Left ventricle myocardium inferior (tissue), 1 donor: ENCODE results near the gene PLEKHN1. TPM values are rescaled to one million over a fixed set of nuclear protein-coding genes. Genes with fewer than 3 reads are reported as not detected.

Source experiments
- DNase-seq: peaks from one replicate; pipeline ENCODE4 v3.0.0-alpha.2; 2020
- H3K27ac ChIP-seq: fragments of 200-600 bp; replicated peaks from 2 replicates; pipeline ENCODE4 v1.8.0; 2021
- H3K27me3 ChIP-seq: fragments of 200-600 bp; 2 replicates; pipeline ENCODE4 v1.8.0; 2021; ENCODE audit warnings: low read depth
- H3K36me3 ChIP-seq: fragments of 200-600 bp; 2 replicates; pipeline ENCODE4 v1.8.0; 2021
- H3K4me1 ChIP-seq: fragments of 200-600 bp; 2 replicates; pipeline ENCODE4 v1.8.0; 2021
- H3K4me3 ChIP-seq: fragments of 200-600 bp; 2 replicates; pipeline ENCODE4 v1.8.0; 2021; ENCODE audit warnings: mild to moderate bottlenecking, moderate library complexity
- H3K9me3 ChIP-seq: fragments of 200-600 bp; replicated peaks from 2 replicates; pipeline ENCODE4 v1.8.0; 2021
- intact Hi-C: fragments of 100-400 bp; cut with micrococcal nuclease; formaldehyde crosslinking; loops from one replicate; pipeline ENCODE4 v1.11.0; 2022
- total RNA-seq: library from RNA; stranded (reverse); fragmentation: NEBNext Ultra II Directional; extraction: Animal tissue kit (Norgen Biotek cat#: 25700); gene quantifications from one replicate; pipeline ENCODE4 v1.2.1, GENCODE V29; 2021
- TF ChIP-seq, protein P1 (sequence below): fragments of 200-600 bp; IDR thresholded peaks from 2 replicates; pipeline ENCODE4 v1.8.0; 2021; ENCODE audit warnings: antibody characterized with exemption, mild to moderate bottlenecking, borderline replicate concordance
- donor health status: DM: no; HTN: yes; CAD: no; lungs with severe emphysema.

Gene PLEKHN1
- total RNA-seq, 1 donor from 2014 or later = not detected

DNA sequence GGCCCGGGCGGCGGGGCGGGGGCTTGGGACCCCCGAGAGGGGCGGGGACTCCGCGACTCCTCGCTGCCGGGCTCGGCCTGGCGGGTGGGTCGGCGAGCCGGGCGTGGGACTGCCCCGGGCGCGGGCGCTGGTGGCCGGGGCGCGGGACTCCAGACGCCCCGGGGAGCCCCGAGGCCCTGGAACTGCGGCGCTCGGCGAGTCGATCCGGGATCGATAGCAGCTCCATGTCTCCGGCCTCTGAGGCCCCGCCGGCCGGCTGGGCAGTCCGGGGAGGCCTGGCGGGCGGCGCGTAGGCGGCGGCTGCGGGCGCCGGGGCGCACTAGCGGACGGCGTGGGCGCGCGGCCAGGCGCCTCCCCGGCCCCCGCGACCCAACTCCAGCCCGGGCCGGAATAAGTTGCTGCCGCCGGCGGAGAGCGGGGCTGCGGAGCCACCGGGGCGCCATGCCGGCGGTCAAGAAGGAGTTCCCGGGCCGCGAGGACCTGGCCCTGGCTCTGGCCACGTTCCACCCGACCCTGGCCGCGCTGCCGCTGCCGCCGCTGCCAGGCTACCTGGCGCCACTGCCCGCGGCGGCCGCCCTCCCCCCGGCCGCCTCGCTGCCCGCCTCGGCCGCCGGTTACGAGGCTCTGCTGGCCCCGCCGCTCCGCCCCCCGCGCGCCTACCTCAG, 42.2 kb upstream of the PLEKHN1 start:
- Histone ChIP-seq H3K36me3 (no peaks in the 10 kb centered on the region), H3K4me1 (peaks cover 49% of the 10 kb centered on the region), H3K27ac (no peak overlapping the region), H3K27me3 (peaks cover 98% of the 10 kb centered on the region), H3K4me3 (peak overlapping the region; percentile 67), H3K9me3 (no peaks in the 10 kb centered on the region)
- intact Hi-C loops = no loop called here
- TF ChIP-seq, protein P1, sequence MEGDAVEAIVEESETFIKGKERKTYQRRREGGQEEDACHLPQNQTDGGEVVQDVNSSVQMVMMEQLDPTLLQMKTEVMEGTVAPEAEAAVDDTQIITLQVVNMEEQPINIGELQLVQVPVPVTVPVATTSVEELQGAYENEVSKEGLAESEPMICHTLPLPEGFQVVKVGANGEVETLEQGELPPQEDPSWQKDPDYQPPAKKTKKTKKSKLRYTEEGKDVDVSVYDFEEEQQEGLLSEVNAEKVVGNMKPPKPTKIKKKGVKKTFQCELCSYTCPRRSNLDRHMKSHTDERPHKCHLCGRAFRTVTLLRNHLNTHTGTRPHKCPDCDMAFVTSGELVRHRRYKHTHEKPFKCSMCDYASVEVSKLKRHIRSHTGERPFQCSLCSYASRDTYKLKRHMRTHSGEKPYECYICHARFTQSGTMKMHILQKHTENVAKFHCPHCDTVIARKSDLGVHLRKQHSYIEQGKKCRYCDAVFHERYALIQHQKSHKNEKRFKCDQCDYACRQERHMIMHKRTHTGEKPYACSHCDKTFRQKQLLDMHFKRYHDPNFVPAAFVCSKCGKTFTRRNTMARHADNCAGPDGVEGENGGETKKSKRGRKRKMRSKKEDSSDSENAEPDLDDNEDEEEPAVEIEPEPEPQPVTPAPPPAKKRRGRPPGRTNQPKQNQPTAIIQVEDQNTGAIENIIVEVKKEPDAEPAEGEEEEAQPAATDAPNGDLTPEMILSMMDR = no peak
- no peak for DNase-seq

DNA sequence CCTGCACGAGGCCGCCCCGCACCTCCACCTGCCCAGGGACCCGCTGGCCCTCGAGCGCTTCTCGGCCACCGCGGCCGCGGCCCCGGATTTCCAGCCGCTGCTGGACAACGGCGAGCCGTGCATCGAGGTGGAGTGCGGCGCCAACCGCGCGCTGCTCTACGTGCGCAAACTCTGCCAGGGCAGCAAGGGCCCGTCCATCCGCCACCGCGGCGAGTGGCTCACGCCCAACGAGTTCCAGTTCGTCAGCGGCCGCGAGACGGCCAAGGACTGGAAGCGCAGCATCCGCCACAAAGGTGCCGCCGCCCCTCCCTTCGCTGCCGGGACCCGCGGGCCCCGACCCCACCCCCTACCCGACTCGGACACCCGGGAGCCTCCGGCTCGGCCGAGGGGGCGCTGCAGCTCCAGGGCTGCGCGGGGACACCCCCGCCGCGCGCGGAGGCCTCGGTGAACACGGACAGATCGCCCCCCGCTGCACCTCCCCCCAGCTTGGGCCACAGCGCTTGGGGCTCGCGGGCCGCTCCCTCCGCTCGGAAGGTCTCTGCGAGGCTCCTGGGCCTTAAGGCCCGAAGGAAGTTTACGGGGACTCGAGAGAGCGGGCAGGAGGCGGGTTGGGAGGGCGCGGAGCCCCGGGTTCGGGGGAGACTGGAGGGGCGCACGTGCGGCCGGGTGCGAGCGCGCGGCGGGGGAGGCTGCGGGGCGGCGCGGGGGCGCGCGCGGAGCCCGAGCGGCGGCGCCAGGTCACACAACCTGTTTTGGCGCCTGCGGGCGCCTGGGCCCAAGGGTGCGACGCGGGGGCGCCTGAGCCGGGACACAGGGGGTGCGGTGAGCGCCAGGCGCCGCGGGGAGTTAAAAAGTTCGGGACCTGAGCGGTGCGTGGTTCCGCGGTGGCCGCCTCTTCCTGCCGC, 41.4 kb upstream of the PLEKHN1 start:
- H3K4me3 ChIP-seq = peak overlapping the region; percentile 67
- no peak overlapping the region for H3K27ac ChIP-seq
- no peak for DNase-seq
- no peaks in the 10 kb centered on the region for H3K36me3 ChIP-seq
- TF ChIP-seq, protein P1 = no peak
- intact Hi-C loops = no loop called here
- H3K27me3 ChIP-seq = peaks cover 98% of the 10 kb centered on the region
- H3K4me1 ChIP-seq = peaks cover 48% of the 10 kb centered on the region
- no peaks in the 10 kb centered on the region for H3K9me3 ChIP-seq

DNA sequence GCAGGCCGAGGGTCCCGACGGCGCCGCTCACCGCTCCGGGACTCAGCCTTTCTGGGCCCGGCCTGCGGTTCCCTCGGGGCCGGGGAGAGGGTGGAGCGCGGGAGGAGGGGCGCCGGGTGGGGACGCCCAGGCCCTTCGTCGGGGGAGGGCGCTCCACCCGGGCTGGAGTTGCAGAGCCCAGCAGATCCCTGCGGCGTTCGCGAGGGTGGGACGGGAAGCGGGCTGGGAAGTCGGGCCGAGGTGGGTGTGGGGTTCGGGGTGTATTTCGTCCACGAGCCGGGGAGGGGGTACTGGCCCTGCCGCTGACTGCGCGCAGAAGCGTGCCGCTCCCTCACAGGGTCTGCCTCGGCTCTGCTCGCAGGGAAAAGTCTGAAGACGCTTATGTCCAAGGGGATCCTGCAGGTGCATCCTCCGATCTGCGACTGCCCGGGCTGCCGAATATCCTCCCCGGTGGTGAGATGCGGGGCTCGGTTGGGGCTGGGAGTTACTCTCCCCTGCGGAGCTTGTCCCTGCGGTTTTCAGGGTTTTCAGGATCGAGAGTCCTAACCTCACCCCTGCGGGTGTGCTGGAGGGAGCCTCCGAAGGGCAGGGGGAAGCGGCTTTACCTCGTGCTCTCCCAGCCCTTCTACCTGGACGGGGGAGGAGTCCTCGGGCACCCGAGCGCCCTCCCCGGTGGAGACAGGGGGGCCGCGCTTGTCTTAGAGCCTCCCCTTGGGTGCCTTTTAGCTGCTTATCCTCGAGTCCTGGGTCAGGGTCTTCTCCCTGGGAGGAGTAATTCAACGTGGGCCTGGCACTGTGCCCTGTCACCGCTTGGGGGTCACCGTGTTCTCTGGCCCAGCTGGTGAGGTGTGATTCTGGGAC, 40.5 kb upstream of the PLEKHN1 start:
- H3K9me3 ChIP-seq = no peaks in the 10 kb centered on the region
- no peak overlapping the region for H3K27ac ChIP-seq
- no peaks in the 10 kb centered on the region for H3K36me3 ChIP-seq
- H3K4me1 ChIP-seq = peaks cover 39% of the 10 kb centered on the region
- peak overlapping the region; percentile 67 for H3K4me3 ChIP-seq
- peaks cover 98% of the 10 kb centered on the region for H3K27me3 ChIP-seq
- DNase-seq = no peak
- TF ChIP-seq, protein P1 = no peak
- intact Hi-C loops = no loop called here

DNA sequence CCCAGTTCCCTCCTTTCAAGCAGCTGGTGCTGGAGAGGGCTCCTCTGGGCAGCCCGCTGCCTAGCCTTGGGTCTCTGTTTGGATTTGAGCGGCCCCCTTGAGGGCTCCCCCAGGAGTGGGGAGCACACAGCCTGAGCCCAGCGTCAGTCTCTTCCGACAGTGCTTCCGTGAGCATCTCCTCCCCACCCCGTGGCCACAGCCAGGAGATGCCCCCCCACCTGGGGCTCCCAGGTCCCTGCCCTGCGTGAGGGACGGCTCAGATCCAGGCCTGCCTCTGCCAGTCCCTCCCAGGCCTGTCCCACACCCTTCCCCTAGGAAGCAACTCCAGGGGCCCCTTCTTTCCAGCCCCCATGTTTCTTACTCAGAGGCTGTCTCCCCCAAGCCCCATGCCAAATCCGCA, 39.0 kb upstream of the PLEKHN1 start:
- TF ChIP-seq, protein P1 = no peak
- no peaks in the 10 kb centered on the region for H3K9me3 ChIP-seq
- H3K36me3 ChIP-seq = no peaks in the 10 kb centered on the region
- no peak for DNase-seq
- no peak overlapping the region for H3K27ac ChIP-seq
- peaks cover 98% of the 10 kb centered on the region for H3K27me3 ChIP-seq
- peaks cover 28% of the 10 kb centered on the region for H3K4me1 ChIP-seq
- H3K4me3 ChIP-seq = no peak overlapping the region
- intact Hi-C loops = no loop called here

DNA sequence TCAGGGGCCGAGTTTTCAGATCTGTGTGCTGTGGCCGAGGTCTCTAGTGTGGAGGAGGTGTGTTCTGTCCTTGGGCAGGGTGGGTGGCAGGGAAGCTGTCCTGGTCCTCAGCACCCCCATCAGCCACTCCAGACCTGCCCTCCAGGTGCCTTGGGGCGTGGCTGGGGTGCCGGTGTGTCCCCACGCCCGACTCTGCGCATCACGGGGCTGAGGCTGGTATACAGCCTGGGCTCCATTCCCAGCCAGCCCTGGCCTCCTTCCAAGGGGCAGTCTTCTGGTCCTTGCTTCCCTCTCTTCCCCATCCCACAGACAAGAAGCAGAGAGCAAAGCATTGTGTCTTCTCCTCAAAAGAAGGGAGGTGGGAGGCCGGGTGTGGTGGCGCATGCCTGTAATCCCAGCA, 38.5 kb upstream of the PLEKHN1 start:
- Histone ChIP-seq H3K36me3 (no peaks in the 10 kb centered on the region), H3K4me1 (peaks cover 27% of the 10 kb centered on the region), H3K9me3 (no peaks in the 10 kb centered on the region), H3K27ac (no peak overlapping the region), H3K27me3 (peaks cover 98% of the 10 kb centered on the region), H3K4me3 (no peak overlapping the region)
- intact Hi-C loops = no loop called here
- no peak for DNase-seq
- TF ChIP-seq, protein P1 = no peak
